GM19452 (cell line): ENCODE results near the gene C1orf21.

ENCODE experiments used
- ATAC-seq: cut with Tn5 transposase; IDR thresholded peaks from one replicate; pipeline ENCODE4 v1.9.1; 2021; ENCODE audit not compliant: unreplicated experiment

The C1orf21 gene

GRCh38 chr1:184408580-184408979, 21.8 kb downstream of the C1orf21 start:
- ATAC-seq = no peak

DNA sequence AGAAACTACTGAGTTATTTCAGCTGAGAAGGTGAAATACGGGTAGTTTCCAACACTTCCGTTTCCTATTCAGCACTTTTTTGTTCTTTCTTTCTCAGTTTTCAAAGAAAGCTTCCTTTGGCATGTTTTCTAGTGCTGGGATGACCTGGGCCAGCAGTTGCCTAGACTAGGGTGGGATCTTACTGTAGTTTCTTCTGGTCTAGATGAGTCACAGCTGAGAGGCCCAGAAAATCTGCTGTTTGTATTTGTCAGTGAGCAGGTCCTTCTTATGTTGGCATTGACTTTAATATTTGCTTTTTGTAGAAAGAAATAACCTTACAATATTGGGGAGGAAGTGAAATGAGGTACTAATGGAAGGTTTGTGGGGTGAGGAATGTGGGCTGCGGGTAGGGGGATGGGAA, 22.2 kb downstream of the C1orf21 start:
- ATAC-seq = no peak

- no peak for ATAC-seq
These were observed 25.6 kb downstream of the C1orf21 start for GRCh38 chr1:184412472-184412871.

DNA sequence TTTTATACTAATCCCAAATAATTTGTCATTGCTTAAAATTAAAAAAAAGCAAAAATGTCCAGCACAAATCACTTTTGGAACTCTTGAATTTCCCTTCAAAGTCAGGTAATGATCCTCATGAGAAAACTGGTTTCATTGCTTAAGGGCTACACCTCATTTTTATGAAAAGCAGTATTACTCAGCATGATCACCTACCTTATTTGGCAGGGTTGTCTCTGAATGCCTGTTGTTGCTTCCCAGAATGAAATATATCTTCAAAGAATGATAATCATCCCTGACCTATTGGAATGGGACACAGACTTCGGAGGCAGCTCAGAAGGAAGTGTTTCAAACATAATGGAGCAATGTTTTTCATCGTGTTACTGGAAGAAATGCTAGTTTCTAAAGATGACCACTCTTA, 29.7 kb downstream of the C1orf21 start:
- ATAC-seq = no peak

DNA sequence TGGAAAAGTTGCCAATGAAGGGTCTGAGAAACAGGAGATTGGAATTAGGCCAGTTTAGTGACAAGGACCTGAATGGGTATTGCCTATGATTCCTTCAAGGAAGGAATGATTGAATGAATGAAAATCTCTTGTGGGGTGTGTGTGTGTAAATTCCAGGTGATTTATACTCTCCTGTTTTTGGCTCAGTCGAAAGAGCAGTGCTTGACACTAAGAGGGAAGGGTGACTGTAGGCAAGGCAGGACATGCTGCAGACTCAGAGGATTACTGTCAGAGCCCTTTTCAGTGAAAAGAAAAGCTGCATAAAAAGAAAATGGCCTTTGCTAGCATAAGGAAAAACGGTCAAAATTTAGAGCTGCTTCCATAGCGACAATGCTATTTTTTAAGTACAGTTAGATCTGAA, 30.1 kb downstream of the C1orf21 start:
- no peak for ATAC-seq

- no peak for ATAC-seq
These were observed 31.1 kb downstream of the C1orf21 start for GRCh38 chr1:184417916-184418315.

DNA sequence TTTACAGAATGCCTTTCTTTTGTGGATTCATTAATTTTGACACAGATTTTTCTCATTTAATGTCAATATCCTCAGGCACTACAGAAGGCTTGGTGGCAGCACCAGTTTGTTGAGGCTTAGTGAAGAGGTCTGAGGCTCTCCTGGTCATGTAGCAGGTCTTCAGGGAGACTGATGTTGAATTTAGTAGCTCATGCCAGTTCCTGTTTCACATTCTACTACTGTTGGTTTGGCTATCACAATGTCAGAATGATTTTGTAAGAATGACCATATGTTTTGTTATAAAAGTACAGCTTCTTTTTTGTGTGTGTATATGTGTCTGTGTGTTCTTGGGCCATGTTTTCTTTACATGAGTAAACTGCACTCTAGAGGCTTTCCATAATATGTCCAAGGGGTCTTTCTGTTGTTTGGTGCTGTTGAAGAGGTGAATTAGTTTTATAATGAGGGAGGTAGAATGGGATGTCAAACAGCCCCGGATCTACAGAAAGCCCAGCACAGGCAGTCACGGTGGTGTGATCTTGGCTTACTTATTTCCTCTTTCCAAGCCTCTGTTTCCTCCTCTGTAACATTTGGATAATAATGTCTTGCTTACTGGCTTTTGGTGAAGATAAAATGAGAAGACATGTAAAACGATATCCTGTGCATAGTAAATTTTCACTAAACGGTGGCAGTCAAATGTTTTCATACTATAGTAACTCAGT, 32.0 kb downstream of the C1orf21 start:
- ATAC-seq = no peak

- no peak for ATAC-seq
These were observed 32.7 kb downstream of the C1orf21 start for GRCh38 chr1:184419350-184420161.

- ATAC-seq = no peak
These were observed 35.8 kb downstream of the C1orf21 start for GRCh38 chr1:184422490-184423233.

DNA sequence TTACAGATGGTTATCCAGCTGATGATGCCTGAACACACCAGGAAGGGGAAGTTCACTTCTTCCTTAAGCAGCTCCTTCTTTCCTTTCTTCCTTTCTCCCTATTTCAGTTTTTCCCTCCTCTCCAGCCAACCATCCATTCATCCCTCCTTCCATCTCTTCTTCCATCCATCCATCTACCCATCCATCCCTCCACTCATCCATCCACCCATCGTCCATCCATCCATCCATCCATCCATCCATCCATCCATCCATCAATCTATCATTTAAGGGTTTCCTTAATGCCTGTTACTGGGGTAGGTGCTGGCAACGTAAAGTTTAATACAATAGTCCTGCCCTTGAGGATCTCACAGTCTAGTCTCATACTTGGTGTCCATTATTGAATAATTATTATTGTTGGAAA, 36.8 kb downstream of the C1orf21 start:
- no peak for ATAC-seq

DNA sequence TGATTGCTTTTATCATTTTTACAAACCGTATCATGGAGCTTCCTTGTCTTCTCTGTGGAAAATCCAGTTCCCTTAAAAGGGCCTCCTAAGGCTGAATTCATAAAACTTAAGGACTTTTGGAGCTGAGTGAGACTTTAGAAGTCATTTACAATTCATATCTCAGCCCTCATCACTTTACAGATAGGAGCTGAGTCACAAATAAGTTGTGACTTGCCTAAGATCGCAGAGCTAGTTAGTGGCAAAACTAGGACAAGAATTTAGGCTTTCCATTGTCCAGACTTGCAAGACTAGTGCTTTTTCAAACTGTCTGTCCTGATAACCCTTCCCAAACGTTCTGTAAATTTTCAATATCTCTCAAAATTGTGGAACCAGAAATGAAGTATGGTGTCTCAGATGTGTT, 37.3 kb downstream of the C1orf21 start:
- ATAC-seq = no peak

DNA sequence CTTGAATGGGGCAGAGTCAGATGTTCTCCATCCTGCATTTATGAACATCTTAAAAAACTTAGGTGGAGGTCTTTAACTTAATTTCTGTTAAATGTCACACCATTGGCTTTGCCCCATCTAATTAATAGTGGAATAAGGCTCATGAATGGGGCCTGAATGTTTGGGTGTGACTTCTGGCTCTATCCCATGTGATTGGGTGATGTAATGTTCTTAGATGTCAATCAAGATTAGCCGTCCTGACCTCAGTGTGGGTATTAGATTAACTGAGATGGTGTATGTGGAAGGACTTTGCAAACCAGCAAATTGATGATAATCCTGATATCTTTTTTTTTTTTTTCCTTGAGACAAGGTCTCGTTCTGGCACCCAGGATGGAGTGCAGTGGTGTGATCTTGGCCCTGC, 38.1 kb downstream of the C1orf21 start:
- no peak for ATAC-seq

- no peak for ATAC-seq
These were observed 38.8 kb downstream of the C1orf21 start for GRCh38 chr1:184425449-184426277.

GRCh38 chr1:184426278-184426674, 39.4 kb downstream of the C1orf21 start:
- ATAC-seq = no peak

DNA sequence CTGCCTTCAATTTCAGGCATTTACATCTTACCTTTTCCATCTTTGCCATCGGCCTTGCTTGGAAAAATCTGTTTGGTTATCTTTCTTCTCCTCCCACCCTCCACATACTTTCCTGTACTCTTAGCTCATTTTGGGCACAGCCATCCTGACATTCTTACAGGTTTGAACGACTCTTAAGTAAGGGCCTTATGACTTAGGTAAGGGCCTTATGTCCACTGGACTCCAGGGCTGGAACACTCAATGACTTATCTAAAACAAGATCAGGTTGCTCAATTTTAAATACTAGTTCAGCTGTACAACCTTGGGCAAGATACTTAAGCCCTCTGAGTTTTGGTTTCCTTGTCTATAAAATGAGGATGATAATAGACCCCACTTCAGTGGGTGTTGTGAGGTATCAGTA, 40.9 kb downstream of the C1orf21 start:
- no peak for ATAC-seq

GRCh38 chr1:184428604-184429003, 41.8 kb downstream of the C1orf21 start:
- ATAC-seq = no peak

GRCh38 chr1:184429335-184429734, 42.5 kb downstream of the C1orf21 start:
- ATAC-seq = no peak

GRCh38 chr1:184433956-184434502, 47.2 kb downstream of the C1orf21 start:
- no peak for ATAC-seq

DNA sequence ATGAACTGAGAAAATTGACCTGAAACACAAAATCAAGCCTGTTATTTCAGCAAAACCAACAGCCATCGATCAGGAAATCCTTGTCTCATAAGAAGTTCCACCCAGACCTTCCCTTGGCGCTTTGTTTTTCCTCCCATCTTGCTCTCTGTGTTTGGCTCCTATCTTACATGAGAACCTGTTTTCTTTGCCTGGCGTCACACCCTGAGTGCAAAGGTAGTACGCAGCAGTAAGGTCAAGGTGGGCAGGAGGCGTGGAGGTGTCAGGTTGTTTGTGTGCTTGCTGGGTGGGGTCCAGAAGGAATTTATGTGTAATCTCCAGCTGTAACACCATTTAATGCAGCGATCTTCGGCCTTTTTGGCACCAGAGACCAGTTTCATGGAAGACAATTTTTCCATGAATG, 50.5 kb downstream of the C1orf21 start:
- no peak for ATAC-seq

DNA sequence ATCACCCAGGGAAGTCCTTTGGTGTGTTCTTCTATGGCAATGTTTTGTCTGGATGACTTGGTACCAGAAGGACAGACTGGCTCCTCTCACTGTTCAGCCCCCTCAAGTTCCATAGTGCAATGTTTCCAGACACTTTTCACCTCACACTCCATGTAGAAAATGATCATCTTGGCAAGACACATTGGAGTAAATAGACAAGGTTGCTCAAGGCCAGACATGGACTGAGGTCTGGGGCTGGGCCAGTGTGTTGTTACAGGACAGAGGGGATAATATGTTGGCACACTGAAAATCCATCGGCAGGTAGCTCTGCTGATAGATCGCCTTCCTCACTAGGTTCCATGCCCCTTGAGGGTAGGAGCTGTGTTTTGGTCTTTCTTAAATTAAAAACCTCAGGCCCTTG, 51.5 kb downstream of the C1orf21 start:
- ATAC-seq = no peak

DNA sequence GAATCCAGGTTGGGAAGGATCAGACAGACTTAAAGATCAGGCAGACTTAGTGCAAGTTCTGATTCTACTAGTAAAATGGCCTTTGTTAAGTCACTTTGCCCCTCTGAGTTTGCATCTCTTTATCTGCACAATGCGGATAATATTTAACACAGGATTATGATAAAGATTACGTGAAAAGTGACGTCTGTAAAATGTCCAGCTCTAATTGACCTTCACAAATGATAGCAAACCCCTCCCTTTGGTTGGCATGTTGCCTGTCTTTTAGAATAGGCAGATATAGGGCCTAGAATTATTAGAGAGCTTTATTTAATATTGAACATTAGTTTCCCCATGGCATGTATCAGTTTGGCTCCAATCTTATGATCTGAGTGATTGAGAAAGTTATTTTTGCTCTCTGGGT, 55.4 kb downstream of the C1orf21 start:
- no peak for ATAC-seq
